ENCODE measurements around the gene MAML1. TPM values are rescaled to one million over a fixed set of nuclear protein-coding genes. Genes with fewer than 3 reads are reported as not detected.

MAML1 gene
- total RNA-seq, 4 donors from 2014 or later, result 31.8 to 51.3 (median 36.8) TPM

GRCh38 chr5:179768326-179769085, 35.9 kb downstream of the MAML1 start:
- Histone ChIP-seq H3K36me3 (peaks cover 0 to 80% of the 10 kb centered on the region in 2 donors), H3K4me1 (peaks cover 0 to 62% (median 28%) of the 10 kb centered on the region in 3 donors), H3K27me3 (no peaks in the 10 kb centered on the region), H3K4me3 (no peak overlapping the region), H3K27ac (no peak overlapping the region), H3K9me3 (no peaks in the 10 kb centered on the region)
- 81 to 94% methylated on average over 13 to 15 of the region's 18 CpGs for WGBS, 2 donors (ENCODE audit: low coverage in 1 of 2)
- no peak for ATAC-seq
- TF ChIP-seq POLR2A (IDR thresholded peaks at IDR 0.05) (no peak), POLR2AphosphoS5 (IDR thresholded peaks at IDR 0.05) (no peak), EP300 (IDR thresholded peaks at IDR 0.05) (no peak), CTCF (IDR thresholded peaks at IDR 0.05) (peak in 1 of 4 experiments; percentile 10)

GRCh38 chr5:179769271-179769670, 36.6 kb downstream of the MAML1 start:
- WGBS, 2 donors (ENCODE audit: low coverage in 1 of 2), result 62 to 82% methylated on average over 5 of the region's 6 CpGs
- Histone ChIP-seq H3K36me3 (peaks cover 0 to 88% of the 10 kb centered on the region in 2 donors), H3K4me1 (peaks cover 0 to 54% (median 22%) of the 10 kb centered on the region in 3 donors), H3K27ac (no peak overlapping the region), H3K9me3 (no peaks in the 10 kb centered on the region), H3K4me3 (no peak overlapping the region), H3K27me3 (no peaks in the 10 kb centered on the region)
- no peak for TF ChIP-seq CTCF (IDR thresholded peaks at IDR 0.05)
- TF ChIP-seq EP300 (IDR thresholded peaks at IDR 0.05), result no peak
- TF ChIP-seq POLR2AphosphoS5 (IDR thresholded peaks at IDR 0.05), result no peak
- TF ChIP-seq POLR2A (IDR thresholded peaks at IDR 0.05), result no peak
- no peak for ATAC-seq

- Histone ChIP-seq H3K27ac (no peak overlapping the region), H3K4me3 (no peak overlapping the region), H3K27me3 (no peaks in the 10 kb centered on the region), H3K9me3 (no peaks in the 10 kb centered on the region), H3K36me3 (peaks cover 0 to 93% of the 10 kb centered on the region in 2 donors), H3K4me1 (peaks cover 0 to 49% (median 18%) of the 10 kb centered on the region in 3 donors)
- TF ChIP-seq EP300 (IDR thresholded peaks at IDR 0.05), result no peak
- no peak for TF ChIP-seq POLR2A (IDR thresholded peaks at IDR 0.05)
- no peak for TF ChIP-seq POLR2AphosphoS5 (IDR thresholded peaks at IDR 0.05)
- TF ChIP-seq CTCF (IDR thresholded peaks at IDR 0.05), result no peak
- ATAC-seq, result no peak
- WGBS, 2 donors (ENCODE audit: low coverage in 1 of 2), result 97 to 100% methylated on average over 3 to 4 of the region's 5 CpGs
These were observed 37.2 kb downstream of the MAML1 start for GRCh38 chr5:179769796-179770195.

GRCh38 chr5:179771311-179771895, 38.8 kb downstream of the MAML1 start:
- 80 to 85% methylated on average over 1 to 4 of the region's 4 CpGs for WGBS, 2 donors (ENCODE audit: low coverage in 1 of 2)
- H3K36me3 ChIP-seq, result peaks cover 0 to 97% of the 10 kb centered on the region in 2 donors

More at GRCh38 chr5:179771311-179771895, 38.8 kb downstream of the MAML1 start:
- TF ChIP-seq POLR2A (IDR thresholded peaks at IDR 0.05), result no peak
- no peak for TF ChIP-seq CTCF (IDR thresholded peaks at IDR 0.05)
- no peak for TF ChIP-seq EP300 (IDR thresholded peaks at IDR 0.05)
- no peak for TF ChIP-seq POLR2AphosphoS5 (IDR thresholded peaks at IDR 0.05)
- H3K4me3 ChIP-seq, result no peak overlapping the region
- no peak for ATAC-seq
- H3K9me3 ChIP-seq, result no peaks in the 10 kb centered on the region
- no peak overlapping the region for H3K27ac ChIP-seq
- no peaks in the 10 kb centered on the region for H3K27me3 ChIP-seq
- peaks cover 0 to 33% (median 2%) of the 10 kb centered on the region in 3 donors for H3K4me1 ChIP-seq

Data from gastroesophageal sphincter (tissue), 4 donors.